Fibroblast of lung (primary cell): ENCODE measurements around the gene CHFR.

Experiments used
- CTCF ChIP-seq, 2 donors: IDR thresholded peaks in 1 of 2; conservative IDR thresholded peaks in 1 of 2; 1 replicate in 1 of 2; 2 replicates in 1 of 2; pipeline ENCODE4 v1.5.1; 2011 to 2012; ENCODE audit warnings: low read length in 2 of 2, control low read depth in 1 of 2, inconsistent platforms in 1 of 2, low read depth in 1 of 2, mild to moderate bottlenecking in 1 of 2
- EZH2 ChIP-seq: IDR thresholded peaks from 2 replicates; pipeline ENCODE4 v1.5.1; 2012; ENCODE audit warnings: low read length, control low read depth, mild to moderate bottlenecking; ENCODE audit errors: missing control alignments

GRCh38 chr12:132874175-132874574 lies 13.2 kb downstream of the CHFR start:
- TF ChIP-seq CTCF (conservative IDR thresholded peaks at IDR 0.05 in 1 of 2, IDR thresholded peaks at IDR 0.05 in 1 of 2; ENCODE audit: low read depth in 1 of 2, low read length in 2 of 2) (no peak), EZH2 (no peak)
